Coronary artery (tissue), 2 donors: ENCODE results near the gene METTL25B.

ENCODE experiments used
- DNase-seq: peaks from one replicate; pipeline ENCODE4 v3.0.0-alpha.2; 2017; ENCODE audit warnings: low spot score
- H3K27ac ChIP-seq, 2 donors: fragments of 200-600 bp; sonication (generic); one replicate each; pipeline ENCODE4 v1.5.1; 2016 to 2019
- H3K4me3 ChIP-seq: fragments of 200-600 bp; sonication (generic); 2 replicates; pipeline ENCODE4 v1.5.1; 2016; ENCODE audit warnings: mild to moderate bottlenecking, moderate library complexity
- TF ChIP-seq, protein P1 (sequence below): fragments of 200-600 bp; sonication (generic); IDR thresholded peaks from one replicate; pipeline ENCODE4 v1.5.1; 2019; ENCODE audit warnings: antibody characterized with exemption

Gene METTL25B

DNA sequence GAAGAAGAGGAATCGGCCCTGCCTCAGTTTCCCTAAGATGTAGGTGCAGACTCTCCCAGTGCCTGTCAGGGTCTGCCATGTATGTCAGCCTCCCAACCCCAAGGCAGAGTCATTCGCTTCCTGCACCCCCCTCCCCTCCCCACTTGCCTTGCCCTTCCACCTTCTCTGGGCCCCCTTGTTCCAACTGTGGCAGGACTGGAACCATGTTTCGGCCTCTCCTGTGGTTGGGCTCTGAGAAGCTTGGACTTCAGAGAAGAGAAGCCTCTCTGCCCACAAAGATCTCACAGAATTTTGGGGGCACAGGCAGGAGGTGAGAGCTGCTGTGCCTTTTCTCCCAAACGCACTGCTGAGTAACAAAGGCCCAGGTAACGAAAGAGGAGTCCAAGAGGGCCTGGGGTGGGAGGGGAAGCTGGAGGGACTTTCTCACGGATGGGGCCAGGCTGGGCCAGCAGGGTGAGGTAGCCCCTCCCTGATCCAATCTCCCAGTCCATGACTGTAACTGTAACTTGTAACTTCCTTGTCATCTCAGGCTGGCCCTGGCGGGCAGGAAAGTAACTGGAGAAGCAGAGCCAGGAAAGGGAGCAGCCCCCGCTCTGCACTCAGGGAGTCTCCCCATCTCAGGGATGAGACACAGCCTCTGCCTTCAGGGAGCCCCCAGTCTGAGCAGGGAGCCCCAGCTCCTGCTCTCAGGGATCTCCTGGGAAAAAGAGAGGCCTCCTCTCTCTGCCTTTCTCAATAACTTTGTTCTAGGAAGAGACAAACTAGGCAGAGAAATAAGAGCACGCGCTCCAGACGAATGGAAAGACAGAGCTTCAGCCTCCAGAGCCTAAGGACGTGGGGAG is 34.2 kb upstream of the METTL25B start:
- TF ChIP-seq, protein P1, sequence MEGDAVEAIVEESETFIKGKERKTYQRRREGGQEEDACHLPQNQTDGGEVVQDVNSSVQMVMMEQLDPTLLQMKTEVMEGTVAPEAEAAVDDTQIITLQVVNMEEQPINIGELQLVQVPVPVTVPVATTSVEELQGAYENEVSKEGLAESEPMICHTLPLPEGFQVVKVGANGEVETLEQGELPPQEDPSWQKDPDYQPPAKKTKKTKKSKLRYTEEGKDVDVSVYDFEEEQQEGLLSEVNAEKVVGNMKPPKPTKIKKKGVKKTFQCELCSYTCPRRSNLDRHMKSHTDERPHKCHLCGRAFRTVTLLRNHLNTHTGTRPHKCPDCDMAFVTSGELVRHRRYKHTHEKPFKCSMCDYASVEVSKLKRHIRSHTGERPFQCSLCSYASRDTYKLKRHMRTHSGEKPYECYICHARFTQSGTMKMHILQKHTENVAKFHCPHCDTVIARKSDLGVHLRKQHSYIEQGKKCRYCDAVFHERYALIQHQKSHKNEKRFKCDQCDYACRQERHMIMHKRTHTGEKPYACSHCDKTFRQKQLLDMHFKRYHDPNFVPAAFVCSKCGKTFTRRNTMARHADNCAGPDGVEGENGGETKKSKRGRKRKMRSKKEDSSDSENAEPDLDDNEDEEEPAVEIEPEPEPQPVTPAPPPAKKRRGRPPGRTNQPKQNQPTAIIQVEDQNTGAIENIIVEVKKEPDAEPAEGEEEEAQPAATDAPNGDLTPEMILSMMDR: no peak
- DNase-seq: no peak
- Histone ChIP-seq H3K27ac (no peak overlapping the region), H3K4me3 (no peak overlapping the region)

DNA sequence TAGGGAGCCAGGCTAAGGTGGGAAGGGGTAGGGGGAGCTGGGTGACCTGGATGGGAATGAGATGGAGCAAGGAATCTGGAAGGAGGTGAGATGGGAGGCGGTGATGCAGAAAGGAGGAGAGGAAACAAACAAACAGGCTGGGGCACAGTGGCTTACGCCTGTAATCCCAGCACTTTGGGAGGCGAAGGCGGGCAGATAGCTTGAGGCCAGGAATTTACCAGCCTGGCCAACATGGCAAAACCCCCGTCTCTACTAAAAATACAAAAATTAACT is 33.6 kb upstream of the METTL25B start:
- Histone ChIP-seq H3K27ac (no peak overlapping the region), H3K4me3 (no peak overlapping the region)
- DNase-seq: no peak
- TF ChIP-seq, protein P1: no peak

DNA sequence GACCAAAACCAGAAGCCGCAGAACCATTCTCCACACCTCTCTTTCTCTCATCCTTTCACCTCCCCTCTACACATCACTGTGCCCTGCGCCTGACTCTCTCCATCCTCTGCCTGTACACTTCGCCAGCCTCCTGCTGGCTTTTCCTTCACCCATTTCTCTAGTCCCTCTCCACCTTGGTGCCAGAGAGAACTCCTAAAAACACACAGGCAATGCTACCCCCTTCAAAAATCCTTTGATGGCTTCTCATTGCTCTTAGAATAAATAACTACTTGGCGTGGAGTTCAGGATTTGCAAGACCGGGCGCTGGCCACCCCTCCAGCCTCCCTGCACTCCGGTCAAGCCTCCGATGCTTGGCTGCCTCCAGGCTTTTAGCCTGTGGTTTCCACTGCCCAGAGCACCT is 31.5 kb upstream of the METTL25B start:
- no peak overlapping the region for H3K27ac ChIP-seq
- DNase-seq: no peak
- TF ChIP-seq, protein P1: no peak
- H3K4me3 ChIP-seq: no peak overlapping the region

DNA sequence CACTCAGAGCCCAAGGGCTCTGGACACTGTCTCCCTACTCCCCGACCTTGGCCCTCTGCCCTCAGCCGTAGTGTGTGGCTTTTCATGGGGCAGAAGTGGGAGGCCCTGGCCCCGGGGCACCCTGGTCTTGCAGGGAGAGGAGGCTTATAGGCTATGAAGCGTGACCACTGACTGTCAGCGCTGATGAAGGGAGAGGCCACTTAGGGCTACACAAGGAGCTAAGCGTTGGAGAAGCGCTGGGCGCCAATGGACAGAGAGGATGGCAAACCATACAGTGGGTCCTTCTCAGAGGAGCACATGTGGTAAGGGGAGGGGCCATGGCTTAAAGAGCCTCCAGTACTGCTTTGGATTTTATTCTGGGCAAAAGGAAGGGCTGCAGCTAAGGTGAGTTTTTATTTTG is 30.8 kb upstream of the METTL25B start:
- TF ChIP-seq, protein P1: no peak
- no peak for DNase-seq
- Histone ChIP-seq H3K4me3 (no peak overlapping the region), H3K27ac (no peak overlapping the region)

DNA sequence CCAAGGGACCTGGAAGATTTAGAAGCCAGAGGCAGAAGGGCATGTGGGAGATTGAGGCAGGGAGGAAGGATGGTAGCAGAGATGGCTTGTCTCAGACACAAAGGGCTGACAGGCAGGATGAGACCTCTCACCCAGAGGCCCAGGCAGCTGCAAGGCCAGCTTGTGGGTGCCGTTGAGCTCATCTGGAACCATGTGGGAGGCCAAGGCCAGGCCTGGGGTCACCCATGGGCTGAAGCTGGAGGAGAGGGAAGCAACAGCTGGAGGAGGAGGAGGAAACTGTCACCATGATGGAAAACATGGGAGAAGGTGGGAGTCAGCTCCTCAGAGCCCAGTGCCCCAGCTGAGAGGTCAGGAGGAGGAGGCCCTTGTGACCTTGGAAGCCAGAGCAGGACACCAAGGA is 29.3 kb upstream of the METTL25B start:
- no peak overlapping the region for H3K27ac ChIP-seq
- DNase-seq: no peak
- TF ChIP-seq, protein P1: no peak
- no peak overlapping the region for H3K4me3 ChIP-seq

DNA sequence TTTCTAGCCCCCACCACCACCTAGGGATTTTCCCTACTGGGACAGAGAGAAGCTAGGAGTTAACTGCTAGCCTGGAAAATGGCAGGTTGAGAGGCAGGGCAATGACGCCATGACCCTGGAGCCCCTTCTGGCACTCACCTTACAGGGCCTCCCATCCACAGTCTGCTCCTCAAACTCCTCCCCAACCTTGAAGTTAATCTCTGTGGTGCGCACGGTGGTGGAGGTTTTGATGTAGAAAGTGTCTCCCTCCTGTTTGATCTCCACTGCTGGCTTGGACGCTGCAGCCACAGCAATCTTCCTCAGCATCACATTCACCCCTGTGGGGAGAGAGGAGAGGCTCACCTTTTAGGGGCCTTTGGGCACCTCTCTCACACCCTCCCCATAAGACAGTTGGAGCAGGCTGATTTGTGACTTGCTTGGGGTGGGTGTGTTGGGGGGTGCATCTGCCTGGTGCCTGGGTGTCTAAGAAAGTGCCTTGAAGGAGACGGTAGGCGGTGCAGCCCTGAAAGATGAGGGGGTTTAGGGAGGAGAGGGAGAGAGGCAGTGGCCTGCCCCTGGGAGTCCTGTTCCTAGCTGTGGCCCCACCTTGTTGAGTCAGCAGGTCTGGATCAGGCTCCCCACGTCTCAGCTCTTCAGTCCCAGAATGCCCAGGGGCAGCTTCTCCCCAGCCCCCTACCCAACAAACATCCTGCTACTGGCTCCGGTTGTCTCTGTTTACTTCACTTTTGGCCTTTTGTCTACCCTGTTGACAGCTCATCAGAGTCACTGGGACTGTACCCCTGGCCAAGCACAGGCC is 27.3 kb upstream of the METTL25B start:
- Histone ChIP-seq H3K4me3 (no peak overlapping the region), H3K27ac (no peak overlapping the region)
- TF ChIP-seq, protein P1: no peak
- no peak for DNase-seq

DNA sequence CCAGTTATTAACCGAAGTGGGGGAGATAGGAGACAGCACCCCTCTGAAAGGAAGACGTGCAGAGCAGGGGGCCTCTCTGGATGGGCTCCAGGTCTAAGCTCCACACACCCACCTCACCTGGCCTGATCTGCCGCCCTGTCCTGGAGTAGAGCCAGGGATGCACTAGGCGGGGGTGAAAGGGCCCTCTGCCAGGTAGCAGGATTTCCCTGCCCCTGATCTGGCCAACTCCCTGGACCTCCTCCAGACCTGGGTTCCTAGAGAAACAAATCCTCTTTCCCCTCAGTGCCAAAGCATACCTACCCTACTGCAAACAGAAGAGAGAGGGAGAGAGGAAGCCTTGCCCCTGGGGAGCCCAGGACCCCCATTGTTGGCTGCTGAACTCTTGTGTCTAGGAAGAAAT is 24.9 kb upstream of the METTL25B start:
- Histone ChIP-seq H3K27ac (no peak overlapping the region), H3K4me3 (no peak overlapping the region)
- no peak for DNase-seq
- TF ChIP-seq, protein P1: no peak
